NB4 (cell line): Measurements from ENCODE around the gene SOCS6.

Experiments used
- MYC ChIP-seq: IDR thresholded peaks from 2 replicates; pipeline ENCODE4 v1.6.1; 2011; ENCODE audit warnings: low read depth, low read length
- POLR2A ChIP-seq: IDR thresholded peaks from 2 replicates; pipeline ENCODE4 v1.6.1; 2011; ENCODE audit warnings: mild to moderate bottlenecking; ENCODE audit not compliant: insufficient read length; ENCODE audit errors: extremely low read depth
- TF ChIP-seq, protein P1 (sequence below): IDR thresholded peaks from one replicate; pipeline ENCODE4 v1.5.1; 2012; ENCODE audit warnings: low read depth, low read length
- TF ChIP-seq, protein P2 (sequence below): IDR thresholded peaks from 2 replicates; pipeline ENCODE4 v1.6.1; 2011; ENCODE audit warnings: low read depth, low read length

DNA sequence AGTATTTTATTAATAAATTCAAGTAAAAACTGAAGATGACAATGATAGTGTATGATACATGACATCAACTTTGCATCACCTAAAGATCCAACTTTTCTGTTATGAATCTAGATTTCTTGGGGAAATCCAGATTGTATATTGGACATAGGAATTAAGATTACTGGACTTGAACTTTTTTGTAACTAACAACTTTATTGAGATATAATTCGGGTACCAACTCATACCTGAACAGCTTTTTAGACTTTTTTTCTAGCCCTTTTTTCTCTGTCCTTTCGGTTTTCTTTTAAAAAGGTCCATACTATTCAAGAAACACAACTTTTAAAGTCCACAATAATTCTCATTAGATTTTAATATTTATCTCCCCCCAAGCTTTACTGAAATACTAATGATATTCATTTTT is 1.1 kb upstream of the SOCS6 start:
- TF ChIP-seq, protein P1, sequence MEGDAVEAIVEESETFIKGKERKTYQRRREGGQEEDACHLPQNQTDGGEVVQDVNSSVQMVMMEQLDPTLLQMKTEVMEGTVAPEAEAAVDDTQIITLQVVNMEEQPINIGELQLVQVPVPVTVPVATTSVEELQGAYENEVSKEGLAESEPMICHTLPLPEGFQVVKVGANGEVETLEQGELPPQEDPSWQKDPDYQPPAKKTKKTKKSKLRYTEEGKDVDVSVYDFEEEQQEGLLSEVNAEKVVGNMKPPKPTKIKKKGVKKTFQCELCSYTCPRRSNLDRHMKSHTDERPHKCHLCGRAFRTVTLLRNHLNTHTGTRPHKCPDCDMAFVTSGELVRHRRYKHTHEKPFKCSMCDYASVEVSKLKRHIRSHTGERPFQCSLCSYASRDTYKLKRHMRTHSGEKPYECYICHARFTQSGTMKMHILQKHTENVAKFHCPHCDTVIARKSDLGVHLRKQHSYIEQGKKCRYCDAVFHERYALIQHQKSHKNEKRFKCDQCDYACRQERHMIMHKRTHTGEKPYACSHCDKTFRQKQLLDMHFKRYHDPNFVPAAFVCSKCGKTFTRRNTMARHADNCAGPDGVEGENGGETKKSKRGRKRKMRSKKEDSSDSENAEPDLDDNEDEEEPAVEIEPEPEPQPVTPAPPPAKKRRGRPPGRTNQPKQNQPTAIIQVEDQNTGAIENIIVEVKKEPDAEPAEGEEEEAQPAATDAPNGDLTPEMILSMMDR = no peak
- no peak for TF ChIP-seq POLR2A
- TF ChIP-seq, protein P2, sequence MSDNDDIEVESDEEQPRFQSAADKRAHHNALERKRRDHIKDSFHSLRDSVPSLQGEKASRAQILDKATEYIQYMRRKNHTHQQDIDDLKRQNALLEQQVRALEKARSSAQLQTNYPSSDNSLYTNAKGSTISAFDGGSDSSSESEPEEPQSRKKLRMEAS = no peak
- no peak for TF ChIP-seq MYC
